Suppressor macrophage (primary cell): ENCODE data around the gene ARL2.
"Not testable (repeated sequence)": the region's sequence is repeated elsewhere in the genome, so short reads cannot be mapped to it uniquely, and the experiment has no call there.

Experiments used
- DNase-seq, 4 experiments: peaks; one replicate each; pipeline ENCODE4 v3.0.0-alpha.2; 2020 to 2022
- total RNA-seq, 17 experiments: gene quantifications; one replicate each; lab custom pipeline; 2026; ENCODE audit warnings: mixed read lengths in 6 of 17, inconsistent platforms in 3 of 17; lab: John Stamatoyannopoulos, UW

Gene ARL2
- 4.6 to 19.1 (median 11.3) reads per million in 17 experiments for total RNA-seq

- peak; percentile 90 to 96 (median 94) for DNase-seq
These were observed at the start of gene ARL2 for GRCh38 chr11:65013888-65014725. Gene ARL2, plus strand, starts transcription at chr11:65014160. Its CDS starts 48 bp downstream, at chr11:65014208.

GRCh38 chr11:64967375-64967774, 46.6 kb upstream of the ARL2 start:
- DNase-seq: no peak

- no peak for DNase-seq
These were observed 44.8 kb upstream of the ARL2 start for GRCh38 chr11:64969209-64969608.

GRCh38 chr11:64970731-64971151, 43.2 kb upstream of the ARL2 start:
- DNase-seq: no peak

GRCh38 chr11:64971421-64972233, 42.3 kb upstream of the ARL2 start, which contains the start of gene MAJIN:
Gene MAJIN, minus strand, starts transcription at chr11:64972108. Its CDS starts 12,703 bp downstream, at chr11:64959405.
- DNase-seq: peak; percentile 85 to 94 (median 92)

- no peak for DNase-seq
These were observed 39.8 kb upstream of the ARL2 start for GRCh38 chr11:64974124-64974523.

GRCh38 chr11:64976651-64977050, 37.3 kb upstream of the ARL2 start:
- DNase-seq: no peak

GRCh38 chr11:64983339-64983738, 30.6 kb upstream of the ARL2 start:
- not testable (repeated sequence) for DNase-seq

- no peak for DNase-seq
These were observed 25.7 kb upstream of the ARL2 start for GRCh38 chr11:64987998-64988854.

- DNase-seq: no peak
These were observed 24.5 kb upstream of the ARL2 start for GRCh38 chr11:64989416-64989815.

- peak; percentile 53 to 67 (median 66) for DNase-seq
These were observed 23.6 kb upstream of the ARL2 start for GRCh38 chr11:64990222-64990923.

GRCh38 chr11:64994318-64994717, 19.6 kb upstream of the ARL2 start:
- DNase-seq: no peak

- no peak for DNase-seq
These were observed 17.6 kb upstream of the ARL2 start for GRCh38 chr11:64996327-64996709.

- DNase-seq: peak; percentile 84 to 92 (median 89)
These were observed 17.1 kb upstream of the ARL2 start, which contains the start of gene BATF2 for GRCh38 chr11:64996710-64997380. Gene BATF2, minus strand, starts transcription at chr11:64996971. Its CDS starts 57 bp downstream, at chr11:64996914.

GRCh38 chr11:64998141-64998540, 15.8 kb upstream of the ARL2 start:
- DNase-seq: no peak

GRCh38 chr11:64998690-64999431, 15.1 kb upstream of the ARL2 start:
- DNase-seq: no peak

- DNase-seq: no peak
These were observed 14.5 kb upstream of the ARL2 start for GRCh38 chr11:64999478-64999877.

- no peak for DNase-seq
These were observed 11.3 kb upstream of the ARL2 start for GRCh38 chr11:65002706-65003105.

- DNase-seq: no peak
These were observed 10.7 kb upstream of the ARL2 start for GRCh38 chr11:65003282-65003681.

- DNase-seq: not testable (repeated sequence)
These were observed 10.0 kb upstream of the ARL2 start for GRCh38 chr11:65003968-65004367.
